GM12891 (cell line): ENCODE data around the gene HYAL4.

Experiments
- POLR2A ChIP-seq: IDR thresholded peaks from 2 replicates; pipeline ENCODE4 v1.6.1; 2011; ENCODE audit warnings: low read depth, low read length, control low read depth
- POLR2AphosphoS5 ChIP-seq: IDR thresholded peaks from 2 replicates; pipeline ENCODE4 v1.6.1; 2011; ENCODE audit warnings: low read depth, low read length, control low read depth

DNA sequence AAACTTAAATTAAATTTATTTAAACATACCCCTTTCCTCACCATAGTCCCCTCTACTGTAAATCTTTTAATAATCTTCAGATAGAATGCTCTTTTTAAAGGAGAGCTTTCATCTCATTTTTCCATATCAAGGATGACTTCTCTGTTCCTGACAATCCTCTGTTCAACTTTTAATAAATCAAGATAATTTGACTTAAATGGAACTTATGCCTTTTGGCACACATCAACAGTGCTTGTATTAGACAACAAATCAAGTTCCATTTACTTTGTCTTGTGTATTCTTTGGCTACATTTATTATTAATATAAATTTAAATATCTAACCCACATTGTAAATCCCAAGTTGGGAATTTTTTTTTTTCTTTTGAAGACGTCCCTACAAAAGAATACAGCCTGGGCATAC lies 42.7 kb upstream of the HYAL4 start:
- no peak for TF ChIP-seq POLR2AphosphoS5
- no peak for TF ChIP-seq POLR2A
